Tibial nerve (tissue), 4 donors: Measurements from ENCODE around the gene BCL2. TPM values are rescaled to one million over a fixed set of nuclear protein-coding genes. Genes with fewer than 3 reads are reported as not detected.

ENCODE experiments used
- DNase-seq, 2 donors: peaks; one replicate each; pipeline ENCODE4 v3.0.0-alpha.2; 2019; ENCODE audit warnings: low spot score in 2 of 2
- H3K27ac ChIP-seq, 4 donors: fragments of 200-600 bp; sonication (generic) in 3 of 4; one replicate each; pipeline ENCODE4 v1.5.1; 2017 to 2019; ENCODE audit warnings: mild to moderate bottlenecking in 1 of 4
- H3K27me3 ChIP-seq, 2 donors: fragments of 200-600 bp; sonication (generic) in 1 of 2; one replicate each; pipeline versions ENCODE4 v1.5.1 to v1.6.0; 2017 to 2019
- H3K36me3 ChIP-seq, 3 donors: fragments of 200-600 bp; sonication (generic); one replicate each; pipeline ENCODE4 v1.5.1; 2018 to 2019
- H3K4me1 ChIP-seq, 4 donors: fragments of 200-600 bp; sonication (generic) in 3 of 4; one replicate each; pipeline ENCODE4 v1.5.1; 2017 to 2019
- H3K4me3 ChIP-seq, 4 donors: fragments of 200-600 bp; sonication (generic) in 3 of 4; one replicate each; pipeline ENCODE4 v1.5.1; 2017 to 2019; ENCODE audit warnings: mild to moderate bottlenecking in 1 of 4, moderate library complexity in 1 of 4
- H3K9me3 ChIP-seq, 4 donors: fragments of 200-600 bp; sonication (generic) in 3 of 4; one replicate each; pipeline ENCODE4 v1.5.1; 2017 to 2019
- EP300 ChIP-seq, 2 donors: sonication (generic); formaldehyde crosslinking; IDR thresholded peaks; one replicate each; pipeline ENCODE4 v1.6.1; 2017; ENCODE audit warnings: antibody characterized with exemption in 2 of 2, mild to moderate bottlenecking in 1 of 2
- POLR2A ChIP-seq, 2 donors: fragments of 450-650 bp; IDR thresholded peaks; one replicate each; pipeline ENCODE4 v1.6.1; 2017; ENCODE audit warnings: antibody characterized with exemption in 2 of 2, mild to moderate bottlenecking in 2 of 2, moderate library complexity in 2 of 2
- WGBS, 2 donors: methylation state at CpG; one replicate each; pipeline ENCODE4 v1.1.5; 2018; 5-methylcytosine and 5-hydroxymethylcytosine counted together
- total RNA-seq, 4 donors: library from RNA; depleted of rRNA; stranded (reverse); fragments of >200 nt; gene quantifications; one replicate each; pipeline ENCODE4 v1.1.0, GENCODE V29; 2016
- TF ChIP-seq, protein P1 (sequence below), 5 experiments: fragments of 200-600 bp in 3 of 5; fragments of 450-650 bp in 2 of 5; sonication (generic) in 3 of 5; IDR thresholded peaks; one replicate each; pipeline ENCODE4 v1.5.1; 2016 to 2019; ENCODE audit warnings: antibody characterized with exemption in 5 of 5, mild to moderate bottlenecking in 3 of 5, moderate library complexity in 2 of 5

BCL2 gene
- total RNA-seq, 4 donors from 2014 or later: 54.7 to 79.1 (median 67.0) TPM

DNA sequence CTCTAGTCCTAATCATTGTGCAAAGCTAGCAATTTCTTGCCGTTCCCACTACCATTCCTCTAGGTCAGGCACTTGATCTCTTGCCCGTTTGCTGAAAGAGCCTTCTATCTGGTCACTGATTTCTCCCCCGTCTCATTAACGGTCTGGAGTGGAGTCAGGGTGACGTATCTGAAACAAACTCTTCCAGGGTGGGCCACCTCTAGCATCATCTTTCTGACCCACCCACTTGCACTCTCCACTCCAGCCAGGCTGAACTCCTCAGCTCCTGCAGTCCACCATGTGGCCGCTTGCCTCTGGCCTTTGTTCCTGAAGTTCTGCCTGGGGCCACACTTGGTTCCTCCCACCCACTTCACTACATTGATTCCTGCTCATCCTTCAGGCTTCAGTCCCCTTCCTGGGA, 13.3 kb downstream of the BCL2 start:
- Histone ChIP-seq H3K9me3 (no peaks in the 10 kb centered on the region), H3K36me3 (no peaks in the 10 kb centered on the region), H3K4me1 (peaks cover 0 to 91% (median 48%) of the 10 kb centered on the region in 4 donors), H3K4me3 (no peak overlapping the region), H3K27ac (peak overlapping the region in 3 of 4 donors; percentile 17 to 89 (median 81)), H3K27me3 (no peaks in the 10 kb centered on the region)
- 41 to 51% methylated on average over 6 of the region's 6 CpGs for WGBS, 2 donors
- TF ChIP-seq, protein P1, sequence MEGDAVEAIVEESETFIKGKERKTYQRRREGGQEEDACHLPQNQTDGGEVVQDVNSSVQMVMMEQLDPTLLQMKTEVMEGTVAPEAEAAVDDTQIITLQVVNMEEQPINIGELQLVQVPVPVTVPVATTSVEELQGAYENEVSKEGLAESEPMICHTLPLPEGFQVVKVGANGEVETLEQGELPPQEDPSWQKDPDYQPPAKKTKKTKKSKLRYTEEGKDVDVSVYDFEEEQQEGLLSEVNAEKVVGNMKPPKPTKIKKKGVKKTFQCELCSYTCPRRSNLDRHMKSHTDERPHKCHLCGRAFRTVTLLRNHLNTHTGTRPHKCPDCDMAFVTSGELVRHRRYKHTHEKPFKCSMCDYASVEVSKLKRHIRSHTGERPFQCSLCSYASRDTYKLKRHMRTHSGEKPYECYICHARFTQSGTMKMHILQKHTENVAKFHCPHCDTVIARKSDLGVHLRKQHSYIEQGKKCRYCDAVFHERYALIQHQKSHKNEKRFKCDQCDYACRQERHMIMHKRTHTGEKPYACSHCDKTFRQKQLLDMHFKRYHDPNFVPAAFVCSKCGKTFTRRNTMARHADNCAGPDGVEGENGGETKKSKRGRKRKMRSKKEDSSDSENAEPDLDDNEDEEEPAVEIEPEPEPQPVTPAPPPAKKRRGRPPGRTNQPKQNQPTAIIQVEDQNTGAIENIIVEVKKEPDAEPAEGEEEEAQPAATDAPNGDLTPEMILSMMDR (IDR thresholded peaks at IDR 0.05): no peak
- no peak for TF ChIP-seq POLR2A (IDR thresholded peaks at IDR 0.05)
- TF ChIP-seq EP300 (IDR thresholded peaks at IDR 0.05): no peak
- DNase-seq: no peak

GRCh38 chr18:63303547-63303946, 16.0 kb downstream of the BCL2 start:
- 76 to 80% methylated on average over 3 of the region's 3 CpGs for WGBS, 2 donors
- peak overlapping the region in 3 of 4 donors; percentile 21 to 89 (median 81) for H3K27ac ChIP-seq
- no peaks in the 10 kb centered on the region for H3K9me3 ChIP-seq
- no peak overlapping the region for H3K4me3 ChIP-seq
- no peaks in the 10 kb centered on the region for H3K36me3 ChIP-seq
- peaks cover 0 to 96% (median 65%) of the 10 kb centered on the region in 4 donors for H3K4me1 ChIP-seq
- no peak for DNase-seq
- H3K27me3 ChIP-seq: no peaks in the 10 kb centered on the region
- TF ChIP-seq EP300 (IDR thresholded peaks at IDR 0.05) (no peak), POLR2A (IDR thresholded peaks at IDR 0.05) (no peak)
- TF ChIP-seq, protein P1 (IDR thresholded peaks at IDR 0.05): no peak

DNA sequence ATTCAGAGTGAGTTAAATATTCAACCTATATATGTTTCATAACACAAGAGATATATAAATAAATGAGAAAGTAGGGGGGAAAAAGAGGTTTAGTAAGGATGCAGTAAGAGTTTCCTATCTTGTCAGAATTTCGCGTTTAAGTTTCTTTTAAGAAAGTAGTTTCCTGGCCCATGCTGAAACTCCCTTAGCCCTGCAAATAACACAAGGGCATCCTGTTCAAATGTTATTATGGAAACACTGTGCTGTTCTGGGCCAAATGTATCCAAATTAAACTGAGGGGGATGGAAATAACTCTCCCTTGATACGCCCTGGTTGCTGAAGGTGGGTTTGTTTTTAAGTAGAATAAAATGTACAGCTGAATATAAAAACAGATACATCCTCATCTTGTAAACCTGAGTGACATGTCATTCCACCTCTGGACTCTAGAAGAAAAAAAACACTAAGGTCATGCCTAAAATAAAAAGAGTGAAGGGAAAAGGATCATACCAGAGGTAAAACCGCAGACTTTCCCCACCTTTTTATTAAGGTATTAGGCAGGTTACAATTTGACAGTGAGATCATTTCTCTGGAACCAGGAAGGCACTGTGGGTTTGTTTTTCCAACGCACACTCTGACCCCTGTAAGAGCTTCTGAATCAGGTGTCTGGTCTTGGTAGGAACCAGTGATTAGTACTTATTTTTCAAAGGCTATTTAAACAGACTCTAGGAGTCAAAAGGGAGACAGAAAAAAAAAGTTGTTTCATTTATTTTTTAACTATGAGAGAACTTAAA, 16.7 kb downstream of the BCL2 start:
- no peak for DNase-seq
- Histone ChIP-seq H3K27me3 (no peaks in the 10 kb centered on the region), H3K4me3 (no peak overlapping the region), H3K9me3 (no peaks in the 10 kb centered on the region), H3K36me3 (no peaks in the 10 kb centered on the region), H3K27ac (peak overlapping the region in 3 of 4 donors; percentile 21 to 89 (median 81)), H3K4me1 (peaks cover 0 to 97% (median 69%) of the 10 kb centered on the region in 4 donors)
- WGBS, 2 donors: 38 to 43% methylated on average over 5 of the region's 5 CpGs
- TF ChIP-seq POLR2A (IDR thresholded peaks at IDR 0.05) (no peak), EP300 (IDR thresholded peaks at IDR 0.05) (no peak)
- TF ChIP-seq, protein P1 (IDR thresholded peaks at IDR 0.05): no peak

- peaks cover 0 to 97% (median 71%) of the 10 kb centered on the region in 4 donors for H3K4me1 ChIP-seq
- 15 to 17% methylated on average over 4 of the region's 4 CpGs for whole genome bisulfite sequencing, 2 donors
- no peaks in the 10 kb centered on the region for H3K36me3 ChIP-seq
- DNase-seq: no peak
- peak overlapping the region; percentile 21 to 89 (median 72) for H3K27ac ChIP-seq
- TF ChIP-seq, protein P1 (IDR thresholded peaks at IDR 0.05): no peak
- peak in 1 of 2 donors; percentile 46 for TF ChIP-seq EP300 (IDR thresholded peaks at IDR 0.05)
- H3K4me3 ChIP-seq: no peak overlapping the region
- no peaks in the 10 kb centered on the region for H3K27me3 ChIP-seq
- H3K9me3 ChIP-seq: no peaks in the 10 kb centered on the region
Measured at GRCh38 chr18:63302220-63302619, 17.3 kb downstream of the BCL2 start.

- H3K36me3 ChIP-seq: no peaks in the 10 kb centered on the region
- peaks cover 0 to 89% (median 65%) of the 10 kb centered on the region in 4 donors for H3K4me1 ChIP-seq
- no peaks in the 10 kb centered on the region for H3K9me3 ChIP-seq
- no peaks in the 10 kb centered on the region for H3K27me3 ChIP-seq
- WGBS, 2 donors: 29 to 37% methylated on average over 9 of the region's 9 CpGs
- H3K4me3 ChIP-seq: no peak overlapping the region
- peak overlapping the region; percentile 21 to 89 (median 72) for H3K27ac ChIP-seq
- DNase-seq: no peak
- TF ChIP-seq EP300 (IDR thresholded peaks at IDR 0.05): peak in 1 of 2 donors; percentile 38
- no peak for TF ChIP-seq POLR2A (IDR thresholded peaks at IDR 0.05)
Measured at GRCh38 chr18:63301434-63301833, 18.1 kb downstream of the BCL2 start.
